ENCODE measurements around the gene PKD2L2. TPM values are rescaled to one million over a fixed set of nuclear protein-coding genes. Genes with fewer than 3 reads are reported as not detected.
"Not testable (repeated sequence)": the region's sequence is repeated elsewhere in the genome, so short reads cannot be mapped to it uniquely, and the experiment has no call there.

The PKD2L2 gene
- total and polyA plus RNA-seq, 4 donors = 0.08 TPM; not detected in 3

DNA sequence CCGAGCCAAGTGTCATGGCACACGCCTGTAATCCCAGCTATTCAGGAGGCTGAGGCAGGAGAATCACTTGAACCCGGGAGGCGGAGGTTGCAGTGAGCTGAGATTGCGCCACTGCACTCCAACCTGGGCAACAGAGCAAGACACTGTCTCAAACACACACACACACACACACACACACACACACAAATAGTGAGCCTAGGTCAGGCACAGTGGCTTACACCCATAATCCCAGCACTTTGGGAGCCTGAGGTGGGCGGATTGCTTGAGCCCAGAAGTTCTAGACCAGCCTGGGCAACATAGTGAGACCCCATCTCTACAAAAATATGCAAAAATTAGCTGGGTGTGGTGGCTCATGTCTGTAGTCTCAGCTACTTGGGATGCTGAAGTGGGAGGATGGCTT, 25.6 kb upstream of the PKD2L2 start:
- H3K9ac ChIP-seq (ENCODE audit: low read depth in 1 of 2, low read length in 2 of 2); H3K27me3 ChIP-seq (ENCODE audit: control insufficient read depth in 4 of 4, insufficient read depth in 4 of 4, low read length in 3 of 4); H3K27ac ChIP-seq (ENCODE audit: low read depth in 1 of 2, low read length in 2 of 2); H3K36me3 ChIP-seq (ENCODE audit: control insufficient read depth in 4 of 4, insufficient read depth in 3 of 4, low read depth in 1 of 4, low read length in 3 of 4); H3K9me3 ChIP-seq (ENCODE audit: control insufficient read depth in 4 of 4, low read length in 3 of 4); DNase-seq (ENCODE audit: low spot score); H3K4me3 ChIP-seq (ENCODE audit: low read depth in 1 of 3, low read length in 3 of 3); H3K4me1 ChIP-seq (ENCODE audit: control insufficient read depth in 4 of 4, insufficient read depth in 4 of 4, low read length in 3 of 4): not testable (repeated sequence)
- WGBS = 93% methylated on average over 6 of the region's 6 CpGs

DNA sequence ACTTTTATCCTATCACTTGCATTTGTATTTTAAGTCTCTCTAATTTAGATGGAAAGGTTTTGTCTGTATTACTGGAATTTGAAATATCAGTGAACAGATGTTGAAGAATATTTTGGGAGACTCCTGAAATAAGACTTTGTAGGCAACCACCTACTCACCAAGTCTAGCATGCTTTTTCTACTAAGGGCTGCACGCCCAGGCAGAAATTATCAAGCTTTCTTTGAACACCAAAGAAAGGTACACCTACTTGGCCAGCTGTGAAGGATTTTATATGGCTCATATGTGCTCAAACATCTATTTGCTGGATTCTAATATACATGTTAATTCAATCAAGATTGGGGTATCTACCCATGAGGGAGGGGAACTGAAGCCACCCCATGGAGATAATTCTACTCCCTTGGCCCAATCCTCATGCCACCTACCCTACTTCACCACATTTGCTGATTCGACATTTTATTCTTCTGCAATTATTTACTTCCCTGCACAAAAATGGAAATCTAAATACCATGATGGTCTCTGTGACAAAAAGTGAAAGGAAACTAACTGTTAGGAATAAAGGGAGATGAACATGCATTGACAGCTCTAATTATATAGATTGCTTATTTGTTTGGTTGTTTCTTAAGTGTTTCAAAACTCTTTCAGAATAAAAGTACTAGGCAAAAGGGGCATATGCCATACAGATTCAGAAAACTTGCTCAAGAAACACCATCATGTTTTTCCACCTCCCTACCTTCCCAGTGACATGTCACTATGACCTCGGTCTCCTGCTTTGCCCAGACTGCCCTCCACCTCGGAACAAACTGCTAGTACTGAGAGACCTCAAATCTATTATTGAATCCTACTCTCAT, 22.5 kb upstream of the PKD2L2 start:
- no peak for TF ChIP-seq FOXA2 (IDR thresholded peaks at IDR 0.05)
- no peak for TF ChIP-seq FOXA1 (IDR thresholded peaks at IDR 0.05)
- no peak for TF ChIP-seq TAF1 (conservative IDR thresholded peaks at IDR 0.05)
- TF ChIP-seq HNF4A (conservative IDR thresholded peaks at IDR 0.05) = no peak
- no peak for TF ChIP-seq SP1 (IDR thresholded peaks at IDR 0.05)
- TF ChIP-seq YY1 (IDR thresholded peaks at IDR 0.05) = no peak
- no peak for TF ChIP-seq NR2F2 (IDR thresholded peaks at IDR 0.05)
- TF ChIP-seq HNF4G (IDR thresholded peaks at IDR 0.05) = no peak
- no peak for TF ChIP-seq EGR1 (IDR thresholded peaks at IDR 0.05; ENCODE audit: low read depth in 2 of 2)
- TF ChIP-seq, protein P1, sequence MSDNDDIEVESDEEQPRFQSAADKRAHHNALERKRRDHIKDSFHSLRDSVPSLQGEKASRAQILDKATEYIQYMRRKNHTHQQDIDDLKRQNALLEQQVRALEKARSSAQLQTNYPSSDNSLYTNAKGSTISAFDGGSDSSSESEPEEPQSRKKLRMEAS (IDR thresholded peaks at IDR 0.05) = no peak
- TF ChIP-seq, protein P2, sequence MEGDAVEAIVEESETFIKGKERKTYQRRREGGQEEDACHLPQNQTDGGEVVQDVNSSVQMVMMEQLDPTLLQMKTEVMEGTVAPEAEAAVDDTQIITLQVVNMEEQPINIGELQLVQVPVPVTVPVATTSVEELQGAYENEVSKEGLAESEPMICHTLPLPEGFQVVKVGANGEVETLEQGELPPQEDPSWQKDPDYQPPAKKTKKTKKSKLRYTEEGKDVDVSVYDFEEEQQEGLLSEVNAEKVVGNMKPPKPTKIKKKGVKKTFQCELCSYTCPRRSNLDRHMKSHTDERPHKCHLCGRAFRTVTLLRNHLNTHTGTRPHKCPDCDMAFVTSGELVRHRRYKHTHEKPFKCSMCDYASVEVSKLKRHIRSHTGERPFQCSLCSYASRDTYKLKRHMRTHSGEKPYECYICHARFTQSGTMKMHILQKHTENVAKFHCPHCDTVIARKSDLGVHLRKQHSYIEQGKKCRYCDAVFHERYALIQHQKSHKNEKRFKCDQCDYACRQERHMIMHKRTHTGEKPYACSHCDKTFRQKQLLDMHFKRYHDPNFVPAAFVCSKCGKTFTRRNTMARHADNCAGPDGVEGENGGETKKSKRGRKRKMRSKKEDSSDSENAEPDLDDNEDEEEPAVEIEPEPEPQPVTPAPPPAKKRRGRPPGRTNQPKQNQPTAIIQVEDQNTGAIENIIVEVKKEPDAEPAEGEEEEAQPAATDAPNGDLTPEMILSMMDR (IDR thresholded peaks at IDR 0.05; ENCODE audit: low read depth, low read length, missing input control) = no peak
- no peak for TF ChIP-seq GABPA (IDR thresholded peaks at IDR 0.05 in 1 of 2, conservative IDR thresholded peaks at IDR 0.05 in 1 of 2)
- TF ChIP-seq JUND (IDR thresholded peaks at IDR 0.05) = no peak
- no peak for TF ChIP-seq RXRA (IDR thresholded peaks at IDR 0.05)
- no peak for TF ChIP-seq RAD21 (IDR thresholded peaks at IDR 0.05)
- TF ChIP-seq, protein P3, sequence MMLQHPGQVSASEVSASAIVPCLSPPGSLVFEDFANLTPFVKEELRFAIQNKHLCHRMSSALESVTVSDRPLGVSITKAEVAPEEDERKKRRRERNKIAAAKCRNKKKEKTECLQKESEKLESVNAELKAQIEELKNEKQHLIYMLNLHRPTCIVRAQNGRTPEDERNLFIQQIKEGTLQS (IDR thresholded peaks at IDR 0.05) = no peak
- Histone ChIP-seq H3K4me1 (ENCODE audit: control insufficient read depth in 4 of 4, insufficient read depth in 4 of 4, low read length in 3 of 4) (no peaks in the 10 kb centered on the region), H3K36me3 (ENCODE audit: control insufficient read depth in 4 of 4, insufficient read depth in 3 of 4, low read depth in 1 of 4, low read length in 3 of 4) (no peaks in the 10 kb centered on the region), H3K27ac (ENCODE audit: low read depth in 1 of 2, low read length in 2 of 2) (no peak overlapping the region), H3K27me3 (ENCODE audit: control insufficient read depth in 4 of 4, insufficient read depth in 4 of 4, low read length in 3 of 4) (peaks cover 0 to 3% (median 0%) of the 10 kb centered on the region in 4 donors), H3K9me3 (ENCODE audit: control insufficient read depth in 4 of 4, low read length in 3 of 4) (no peaks in the 10 kb centered on the region), H3K9ac (ENCODE audit: low read depth in 1 of 2, low read length in 2 of 2) (no peak overlapping the region), H3K4me3 (ENCODE audit: low read depth in 1 of 3, low read length in 3 of 3) (no peak overlapping the region)
- 86% methylated on average over 4 of the region's 4 CpGs for WGBS
- DNase-seq (ENCODE audit: low spot score) = no peak

DNA sequence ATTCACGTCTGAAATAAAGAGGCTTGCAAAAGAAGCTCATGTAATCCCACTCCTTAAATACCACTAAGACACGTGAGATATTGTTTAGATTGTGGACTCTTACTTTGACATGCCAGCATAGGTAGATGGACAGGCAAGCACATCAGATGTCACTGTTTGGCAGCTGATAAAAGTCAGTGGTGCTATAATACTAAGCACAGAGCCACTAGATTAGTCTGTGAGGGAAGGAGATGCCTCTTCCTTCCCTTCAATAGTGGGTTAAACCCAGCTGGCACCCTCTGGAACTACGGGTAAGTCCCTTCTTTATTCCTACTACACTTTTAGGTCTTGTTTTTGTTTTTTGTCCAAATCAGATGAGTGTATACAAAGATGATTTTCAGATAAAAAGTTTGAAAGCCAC, 21.6 kb upstream of the PKD2L2 start, which contains the start of gene MYOT:
Gene MYOT, plus strand, starts transcription at position 197 of the 400 bp plus-strand sequence. CDS start 2,792 bp downstream, outside the sequence.
- no peak for TF ChIP-seq TAF1 (conservative IDR thresholded peaks at IDR 0.05)
- TF ChIP-seq, protein P2 (IDR thresholded peaks at IDR 0.05; ENCODE audit: low read depth, low read length, missing input control) = no peak
- TF ChIP-seq JUND (IDR thresholded peaks at IDR 0.05) = no peak
- no peak for TF ChIP-seq NR2F2 (IDR thresholded peaks at IDR 0.05)
- no peak for TF ChIP-seq EGR1 (IDR thresholded peaks at IDR 0.05; ENCODE audit: low read depth in 2 of 2)
- TF ChIP-seq, protein P1 (IDR thresholded peaks at IDR 0.05) = no peak
- TF ChIP-seq FOXA2 (IDR thresholded peaks at IDR 0.05) = no peak
- no peak for TF ChIP-seq SP1 (IDR thresholded peaks at IDR 0.05)
- TF ChIP-seq RXRA (IDR thresholded peaks at IDR 0.05) = no peak
- TF ChIP-seq GABPA (IDR thresholded peaks at IDR 0.05 in 1 of 2, conservative IDR thresholded peaks at IDR 0.05 in 1 of 2) = no peak
- no peak for TF ChIP-seq HNF4G (IDR thresholded peaks at IDR 0.05)
- TF ChIP-seq, protein P3 (IDR thresholded peaks at IDR 0.05) = no peak
- no peak for TF ChIP-seq FOXA1 (IDR thresholded peaks at IDR 0.05)
- TF ChIP-seq YY1 (IDR thresholded peaks at IDR 0.05) = no peak
- 72% methylated on average over 3 of the region's 3 CpGs for WGBS
- Histone ChIP-seq H3K9ac (ENCODE audit: low read depth in 1 of 2, low read length in 2 of 2) (no peak within 1 kb of the TSS), H3K4me1 (ENCODE audit: control insufficient read depth in 4 of 4, insufficient read depth in 4 of 4, low read length in 3 of 4) (no peaks in the 10 kb centered on the region), H3K4me3 (ENCODE audit: low read depth in 1 of 3, low read length in 3 of 3) (no peak within 1 kb of the TSS), H3K27ac (ENCODE audit: low read depth in 1 of 2, low read length in 2 of 2) (no peak within 1 kb of the TSS), H3K9me3 (ENCODE audit: control insufficient read depth in 4 of 4, low read length in 3 of 4) (no peaks in the 10 kb centered on the region), H3K27me3 (ENCODE audit: control insufficient read depth in 4 of 4, insufficient read depth in 4 of 4, low read length in 3 of 4) (peaks cover 0 to 3% (median 0%) of the 10 kb centered on the region in 4 donors), H3K36me3 (ENCODE audit: control insufficient read depth in 4 of 4, insufficient read depth in 3 of 4, low read depth in 1 of 4, low read length in 3 of 4) (no peaks in the 10 kb centered on the region)
- DNase-seq (ENCODE audit: low spot score) = no peak

Measured in liver (tissue), 9 donors.